ENCODE results near the gene WASHC2A. TPM values are rescaled to one million over a fixed set of nuclear protein-coding genes. Genes with fewer than 3 reads are reported as not detected.
"Not testable (repeated sequence)": the region's sequence is repeated elsewhere in the genome, so short reads cannot be mapped to it uniquely, and the experiment has no call there.

The WASHC2A gene
- total and polyA plus RNA-seq, 8 donors, result 49.1 to 71.0 (median 56.3) TPM

- intact Hi-C loops (cut with DNase I); ATAC-seq: not testable (repeated sequence)
These were observed 11.1 kb upstream of the WASHC2A start for GRCh38 chr10:50056654-50057053.

GRCh38 chr10:50058727-50059126, 9.0 kb upstream of the WASHC2A start:
- H3K9me3 ChIP-seq; H3K4me3 ChIP-seq; ATAC-seq; H3K27me3 ChIP-seq; DNase-seq; H3K36me3 ChIP-seq; intact Hi-C loops (cut with DNase I); H3K27ac ChIP-seq; H3K4me1 ChIP-seq: not testable (repeated sequence)

More at GRCh38 chr10:50056654-50057053, 11.1 kb upstream of the WASHC2A start:
- DNase-seq, H3K4me3 ChIP-seq, H3K9me3 ChIP-seq, H3K27me3 ChIP-seq, H3K27ac ChIP-seq, H3K36me3 ChIP-seq, H3K4me1 ChIP-seq: not testable (repeated sequence)

GRCh38 chr10:50059946-50060345, 7.8 kb upstream of the WASHC2A start:
- H3K4me3 ChIP-seq; H3K27ac ChIP-seq; ATAC-seq; H3K36me3 ChIP-seq; DNase-seq; intact Hi-C loops (cut with DNase I); H3K4me1 ChIP-seq; H3K27me3 ChIP-seq; H3K9me3 ChIP-seq: not testable (repeated sequence)

- H3K27ac ChIP-seq; H3K4me3 ChIP-seq; H3K9me3 ChIP-seq; H3K4me1 ChIP-seq; ATAC-seq; H3K27me3 ChIP-seq; DNase-seq; intact Hi-C loops (cut with DNase I); H3K36me3 ChIP-seq: not testable (repeated sequence)
These were observed 6.2 kb upstream of the WASHC2A start for GRCh38 chr10:50061548-50061947.

- ATAC-seq, result no peak
- TF ChIP-seq CTCF (IDR thresholded peaks at IDR 0.05), result no peak
- H3K36me3 ChIP-seq, result no peaks in the 10 kb centered on the region
- no peak overlapping the region for H3K27ac ChIP-seq
- H3K4me3 ChIP-seq, result no peak overlapping the region
- intact Hi-C loops (cut with DNase I), result no loop called here
- no peak for DNase-seq
- no peaks in the 10 kb centered on the region for H3K9me3 ChIP-seq
- no peaks in the 10 kb centered on the region for H3K4me1 ChIP-seq
- H3K27me3 ChIP-seq, result no peaks in the 10 kb centered on the region
These were observed 4.7 kb upstream of the WASHC2A start for GRCh38 chr10:50063100-50063499.

GRCh38 chr10:50068352-50068659, 552 bp downstream of the WASHC2A start:
- Histone ChIP-seq H3K27ac (peak overlapping the region in 1 of 2 donors; percentile 82), H3K4me3 (peak overlapping the region; percentile 56 to 65)
- H3K36me3 ChIP-seq; intact Hi-C loops (cut with DNase I); H3K27me3 ChIP-seq; H3K9me3 ChIP-seq; ATAC-seq; H3K4me1 ChIP-seq; DNase-seq: not testable (repeated sequence)

- peaks cover 0 to 23% of the 10 kb centered on the region in 2 donors for H3K36me3 ChIP-seq
- H3K4me3 ChIP-seq; DNase-seq; intact Hi-C loops (cut with DNase I); H3K4me1 ChIP-seq; H3K27ac ChIP-seq; H3K9me3 ChIP-seq; H3K27me3 ChIP-seq; ATAC-seq: not testable (repeated sequence)
These were observed 7.4 kb downstream of the WASHC2A start for GRCh38 chr10:50075139-50075538.

- ATAC-seq; H3K27ac ChIP-seq; H3K9me3 ChIP-seq; DNase-seq; H3K4me1 ChIP-seq; H3K4me3 ChIP-seq; intact Hi-C loops (cut with DNase I); H3K27me3 ChIP-seq: not testable (repeated sequence)
- peaks cover 0 to 23% of the 10 kb centered on the region in 2 donors for H3K36me3 ChIP-seq
These were observed 7.8 kb downstream of the WASHC2A start for GRCh38 chr10:50075544-50075943.

- H3K27me3 ChIP-seq; intact Hi-C loops (cut with DNase I); H3K4me3 ChIP-seq; H3K27ac ChIP-seq; ATAC-seq; H3K4me1 ChIP-seq; H3K9me3 ChIP-seq: not testable (repeated sequence)
- H3K36me3 ChIP-seq, result peaks cover 0 to 11% of the 10 kb centered on the region in 2 donors
- DNase-seq, result peak in 1 of 4 donors; percentile 69
These were observed 23.6 kb downstream of the WASHC2A start for GRCh38 chr10:50091304-50091703.

- H3K4me3 ChIP-seq; intact Hi-C loops (cut with DNase I); H3K4me1 ChIP-seq; H3K9me3 ChIP-seq; H3K27me3 ChIP-seq; ATAC-seq; DNase-seq; H3K27ac ChIP-seq; H3K36me3 ChIP-seq: not testable (repeated sequence)
These were observed 25.2 kb downstream of the WASHC2A start for GRCh38 chr10:50092928-50093327.

GRCh38 chr10:50094630-50095029, 26.9 kb downstream of the WASHC2A start:
- H3K36me3 ChIP-seq; H3K4me3 ChIP-seq; H3K4me1 ChIP-seq; H3K27me3 ChIP-seq; ATAC-seq; intact Hi-C loops (cut with DNase I); DNase-seq; H3K27ac ChIP-seq; H3K9me3 ChIP-seq: not testable (repeated sequence)

- DNase-seq; H3K4me1 ChIP-seq; intact Hi-C loops (cut with DNase I); ATAC-seq; H3K9me3 ChIP-seq; H3K4me3 ChIP-seq; H3K27ac ChIP-seq; H3K27me3 ChIP-seq: not testable (repeated sequence)
- peaks cover 0 to 13% of the 10 kb centered on the region in 2 donors for H3K36me3 ChIP-seq
These were observed 27.6 kb downstream of the WASHC2A start for GRCh38 chr10:50095402-50095801.

GRCh38 chr10:50096722-50097121, 29.0 kb downstream of the WASHC2A start:
- H3K4me1 ChIP-seq; H3K9me3 ChIP-seq; H3K4me3 ChIP-seq; H3K27me3 ChIP-seq; H3K27ac ChIP-seq; ATAC-seq; intact Hi-C loops (cut with DNase I); DNase-seq: not testable (repeated sequence)
- H3K36me3 ChIP-seq, result peaks cover 0 to 21% of the 10 kb centered on the region in 2 donors
